Body of pancreas (tissue), 4 donors: Measurements from ENCODE around the gene CGN. TPM values are rescaled to one million over a fixed set of nuclear protein-coding genes. Genes with fewer than 3 reads are reported as not detected.
A peak's percentile ranks its signal among the peaks of the same experiment; 100 is the strongest.

Experiments
- ATAC-seq: fragments of 150-250 bp; one replicate; pipeline ENCODE4 v1.9.1; 2016
- DNase-seq, 4 donors: peaks; one replicate each; pipeline ENCODE4 v3.0.0-alpha.2; 2019
- H3K27ac ChIP-seq, 4 donors: fragments of 200-600 bp; sonication (generic); 1 replicate in 3 of 4; 2 replicates in 1 of 4; pipeline versions ENCODE4 v1.5.1 to v1.6.1; 2016 to 2019; ENCODE audit warnings: mild to moderate bottlenecking in 1 of 4, mixed read lengths in 1 of 4, moderate library complexity in 1 of 4
- H3K27me3 ChIP-seq, 2 donors: fragments of 200-600 bp; sonication (generic); one replicate each; pipeline ENCODE4 v1.6.0; 2016; ENCODE audit warnings: mild to moderate bottlenecking in 1 of 2
- H3K36me3 ChIP-seq, 2 donors: fragments of 200-600 bp; sonication (generic); replicated peaks in 1 of 2; 2 replicates each; pipeline ENCODE4 v1.5.1; 2016; ENCODE audit warnings: low read depth in 2 of 2; ENCODE audit not compliant: insufficient read depth in 1 of 2
- H3K4me1 ChIP-seq: fragments of 200-600 bp; sonication (generic); one replicate; pipeline ENCODE4 v1.6.0; 2016
- H3K4me3 ChIP-seq, 2 donors: fragments of 200-600 bp; sonication (generic); 1 replicate in 1 of 2; 2 replicates in 1 of 2; pipeline ENCODE4 v1.5.1; 2016 to 2019
- H3K9me3 ChIP-seq, 3 donors: fragments of 200-600 bp; sonication (generic); 1 replicate in 2 of 3; 2 replicates in 1 of 3; pipeline ENCODE4 v1.5.1; 2016
- CTCF ChIP-seq, 7 experiments: fragments of 450-650 bp in 4 of 7; fragments of 200-600 bp in 3 of 7; sonication (generic) in 3 of 7; IDR thresholded peaks; one replicate each; pipeline ENCODE4 v1.5.1; 2016 to 2019; ENCODE audit warnings: antibody characterized with exemption in 7 of 7
- POLR2A ChIP-seq, 3 donors: fragments of 450-650 bp; IDR thresholded peaks; one replicate each; pipeline ENCODE4 v1.6.1; 2016; ENCODE audit warnings: antibody characterized with exemption in 3 of 3, mild to moderate bottlenecking in 2 of 3
- WGBS, 2 donors: methylation state at CpG; one replicate each; pipeline ENCODE4 v1.1.5; 2017; 5-methylcytosine and 5-hydroxymethylcytosine counted together
- intact Hi-C: fragments of 100-400 bp; cut with DNase I; formaldehyde crosslinking; loops from one replicate; pipeline ENCODE4 v1.15.1; 2023
- total RNA-seq, 2 donors: library from RNA; depleted of rRNA; stranded (reverse); fragments of >200 nt; gene quantifications; one replicate each; pipeline ENCODE4 v1.1.0, GENCODE V29; 2016

CGN gene
- total RNA-seq, 2 donors from 2014 or later = 31.0 to 42.8 TPM

DNA sequence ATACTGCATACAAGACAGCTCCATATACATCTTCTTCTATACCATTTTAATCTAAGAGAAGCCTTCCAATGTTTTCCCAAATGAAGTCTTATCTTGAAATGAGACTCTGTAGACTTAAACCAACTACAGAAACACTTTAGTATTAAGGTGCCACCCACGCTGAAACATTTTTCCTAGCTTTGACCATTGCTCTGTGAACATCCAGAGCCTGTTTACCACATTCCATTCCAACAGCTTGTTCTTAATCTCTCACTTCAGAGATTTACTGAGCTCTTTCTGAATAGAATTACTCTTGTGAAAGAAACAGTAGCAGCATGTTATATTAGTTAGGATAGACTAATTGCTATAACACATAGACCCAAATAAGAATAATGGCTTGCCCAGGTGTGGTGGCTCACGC is 32.3 kb upstream of the CGN start:
- intact Hi-C loops = no loop called here
- ATAC-seq (peak; percentile 12), DNase-seq (no peak)
- Histone ChIP-seq H3K4me3 (no peak overlapping the region), H3K27me3 (no peaks in the 10 kb centered on the region), H3K9me3 (peaks cover 0 to 4% (median 0%) of the 10 kb centered on the region in 3 donors), H3K4me1 (peaks cover 11% of the 10 kb centered on the region), H3K27ac (peak overlapping the region in 3 of 4 donors; percentile 8 to 23 (median 17)), H3K36me3 (no peaks in the 10 kb centered on the region)
- no peak for TF ChIP-seq CTCF (IDR thresholded peaks at IDR 0.05)
- no peak for TF ChIP-seq POLR2A (IDR thresholded peaks at IDR 0.05)
- 56 to 79% methylated on average over 2 of the region's 2 CpGs for WGBS, 2 donors

- Histone ChIP-seq H3K27me3 (no peaks in the 10 kb centered on the region), H3K27ac (peak overlapping the region in 2 of 4 donors; percentile 3 to 8), H3K4me3 (no peak overlapping the region), H3K36me3 (no peaks in the 10 kb centered on the region), H3K4me1 (peaks cover 9% of the 10 kb centered on the region), H3K9me3 (peaks cover 0 to 4% (median 0%) of the 10 kb centered on the region in 3 donors)
- no peak for DNase-seq
- no peak for ATAC-seq
- 64 to 75% methylated on average over 5 of the region's 5 CpGs for WGBS, 2 donors
- intact Hi-C loops = no loop called here
- TF ChIP-seq POLR2A (IDR thresholded peaks at IDR 0.05) (no peak), CTCF (IDR thresholded peaks at IDR 0.05) (no peak)
Measured at GRCh38 chr1:151479462-151479861, 31.7 kb upstream of the CGN start.

GRCh38 chr1:151482017-151482416 is 29.2 kb upstream of the CGN start:
- H3K4me1 ChIP-seq = peaks cover 9% of the 10 kb centered on the region
- intact Hi-C loops = no loop called here
- H3K36me3 ChIP-seq = no peaks in the 10 kb centered on the region
- no peak overlapping the region for H3K4me3 ChIP-seq
- no peaks in the 10 kb centered on the region for H3K27me3 ChIP-seq
- no peak for TF ChIP-seq POLR2A (IDR thresholded peaks at IDR 0.05)
- 80 to 100% methylated on average over 1 of the region's 1 CpG for WGBS, 2 donors
- peaks cover 0 to 4% (median 0%) of the 10 kb centered on the region in 3 donors for H3K9me3 ChIP-seq
- ATAC-seq (no peak), DNase-seq (no peak)
- no peak overlapping the region for H3K27ac ChIP-seq

GRCh38 chr1:151485685-151486255 is 25.4 kb upstream of the CGN start:
- H3K9me3 ChIP-seq = peaks cover 0 to 4% (median 0%) of the 10 kb centered on the region in 3 donors
- no peak overlapping the region for H3K4me3 ChIP-seq
- H3K27me3 ChIP-seq = no peaks in the 10 kb centered on the region
- no peaks in the 10 kb centered on the region for H3K36me3 ChIP-seq
- TF ChIP-seq POLR2A (IDR thresholded peaks at IDR 0.05) (no peak), CTCF (IDR thresholded peaks at IDR 0.05) (no peak)
- 58 to 68% methylated on average over 5 of the region's 5 CpGs for WGBS, 2 donors
- DNase-seq = no peak
- intact Hi-C loops = no loop called here
- ATAC-seq = no peak
- H3K4me1 ChIP-seq = no peaks in the 10 kb centered on the region
- no peak overlapping the region for H3K27ac ChIP-seq

GRCh38 chr1:151486557-151486956 is 24.6 kb upstream of the CGN start:
- TF ChIP-seq CTCF (IDR thresholded peaks at IDR 0.05) = no peak
- TF ChIP-seq POLR2A (IDR thresholded peaks at IDR 0.05) = no peak
- intact Hi-C loops = no loop called here
- 44% methylated on average over 1 of the region's 1 CpG for WGBS, 2 donors

More at GRCh38 chr1:151486557-151486956, 24.6 kb upstream of the CGN start:
- Histone ChIP-seq H3K9me3 (peaks cover 0 to 4% (median 0%) of the 10 kb centered on the region in 3 donors), H3K27me3 (no peaks in the 10 kb centered on the region), H3K27ac (no peak overlapping the region), H3K36me3 (no peaks in the 10 kb centered on the region), H3K4me3 (no peak overlapping the region), H3K4me1 (no peaks in the 10 kb centered on the region)
- no peak for ATAC-seq
- no peak for DNase-seq
